HL-60 (cell line): ENCODE data around the gene MOB3B.

Source experiments
- DNase-seq, 2 experiments: peaks; one replicate each; pipeline ENCODE4 v3.0.0-alpha.2; 2010 to 2020; ENCODE audit warnings: low read depth in 1 of 2, low spot score in 1 of 2
- H3K27ac ChIP-seq: fragments of 250-450 bp; sonication (Bioruptor Pico); replicated peaks from 2 replicates; pipeline ENCODE4 v1.5.1; 2020; ENCODE audit warnings: mild to moderate bottlenecking, moderate library complexity
- H3K27me3 ChIP-seq: fragments of 250-450 bp; sonication (Bioruptor Pico); 2 replicates; pipeline ENCODE4 v1.5.1; 2021; ENCODE audit warnings: mild to moderate bottlenecking, moderate library complexity; ENCODE audit not compliant: insufficient read depth, poor library complexity, severe bottlenecking
- H3K4me3 ChIP-seq: replicated peaks from 2 replicates; pipeline ENCODE4 v1.5.1; 2011; ENCODE audit warnings: mild to moderate bottlenecking, control low read depth, low read length; ENCODE audit not compliant: insufficient read depth
- GABPA ChIP-seq: IDR thresholded peaks from 2 replicates; pipeline ENCODE4 v1.6.1; 2012; ENCODE audit warnings: low read depth
- POLR2AphosphoS5 ChIP-seq: IDR thresholded peaks from 2 replicates; pipeline ENCODE4 v1.6.1; 2012; ENCODE audit warnings: low read depth
- REST ChIP-seq: IDR thresholded peaks from 2 replicates; pipeline ENCODE4 v1.6.1; 2012; ENCODE audit warnings: low read depth; ENCODE audit not compliant: insufficient replicate concordance
- SPI1 ChIP-seq: IDR thresholded peaks from 2 replicates; pipeline ENCODE4 v1.6.1; 2012; ENCODE audit warnings: low read depth, mild to moderate bottlenecking, borderline replicate concordance
- long read RNA-seq: library from polyadenylated mRNA; unstranded; transcript quantifications from one replicate; pipeline ENCODE4 v2.0.0, GENCODE V29; 2020
- TF ChIP-seq, protein P1 (sequence below): IDR thresholded peaks from one replicate; pipeline ENCODE4 v1.5.1; 2011; ENCODE audit warnings: low read length, control low read depth, inconsistent platforms; ENCODE audit not compliant: insufficient read depth

MOB3B gene
- long read RNA-seq, partial matches to known transcripts, result 1 of 1 reads
- long read RNA-seq, other reads (novel, unspliced or antisense), result 0 of 1 reads

- Histone ChIP-seq H3K27me3 (no peaks in the 10 kb centered on the region), H3K27ac (no peak within 1 kb of the TSS), H3K4me3 (peak within 1 kb of the TSS; percentile 53)
- peak in 1 of 2 experiments; percentile 21 for DNase-seq
- TF ChIP-seq POLR2AphosphoS5 (no peak), REST (no peak), SPI1 (no peak), GABPA (no peak)
- TF ChIP-seq, protein P1, sequence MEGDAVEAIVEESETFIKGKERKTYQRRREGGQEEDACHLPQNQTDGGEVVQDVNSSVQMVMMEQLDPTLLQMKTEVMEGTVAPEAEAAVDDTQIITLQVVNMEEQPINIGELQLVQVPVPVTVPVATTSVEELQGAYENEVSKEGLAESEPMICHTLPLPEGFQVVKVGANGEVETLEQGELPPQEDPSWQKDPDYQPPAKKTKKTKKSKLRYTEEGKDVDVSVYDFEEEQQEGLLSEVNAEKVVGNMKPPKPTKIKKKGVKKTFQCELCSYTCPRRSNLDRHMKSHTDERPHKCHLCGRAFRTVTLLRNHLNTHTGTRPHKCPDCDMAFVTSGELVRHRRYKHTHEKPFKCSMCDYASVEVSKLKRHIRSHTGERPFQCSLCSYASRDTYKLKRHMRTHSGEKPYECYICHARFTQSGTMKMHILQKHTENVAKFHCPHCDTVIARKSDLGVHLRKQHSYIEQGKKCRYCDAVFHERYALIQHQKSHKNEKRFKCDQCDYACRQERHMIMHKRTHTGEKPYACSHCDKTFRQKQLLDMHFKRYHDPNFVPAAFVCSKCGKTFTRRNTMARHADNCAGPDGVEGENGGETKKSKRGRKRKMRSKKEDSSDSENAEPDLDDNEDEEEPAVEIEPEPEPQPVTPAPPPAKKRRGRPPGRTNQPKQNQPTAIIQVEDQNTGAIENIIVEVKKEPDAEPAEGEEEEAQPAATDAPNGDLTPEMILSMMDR, result peak; percentile 6
These were observed at the start of gene MOB3B for GRCh38 chr9:27529316-27530278. Gene MOB3B (minus strand): TSS chr9:27529814. CDS start chr9:27455550, 74,264 bp downstream.

- peak overlapping the region; percentile 66 for H3K4me3 ChIP-seq
- TF ChIP-seq SPI1 (no peak), REST (no peak), GABPA (peak; percentile 51), POLR2AphosphoS5 (peak; percentile 71)
- TF ChIP-seq, protein P1, result no peak
- peak overlapping the region; percentile 76 for H3K27ac ChIP-seq
- H3K27me3 ChIP-seq, result no peaks in the 10 kb centered on the region
- DNase-seq, result peak; percentile 92 to 93
These were observed 44.3 kb upstream of the MOB3B start for GRCh38 chr9:27573634-27574590.

DNA sequence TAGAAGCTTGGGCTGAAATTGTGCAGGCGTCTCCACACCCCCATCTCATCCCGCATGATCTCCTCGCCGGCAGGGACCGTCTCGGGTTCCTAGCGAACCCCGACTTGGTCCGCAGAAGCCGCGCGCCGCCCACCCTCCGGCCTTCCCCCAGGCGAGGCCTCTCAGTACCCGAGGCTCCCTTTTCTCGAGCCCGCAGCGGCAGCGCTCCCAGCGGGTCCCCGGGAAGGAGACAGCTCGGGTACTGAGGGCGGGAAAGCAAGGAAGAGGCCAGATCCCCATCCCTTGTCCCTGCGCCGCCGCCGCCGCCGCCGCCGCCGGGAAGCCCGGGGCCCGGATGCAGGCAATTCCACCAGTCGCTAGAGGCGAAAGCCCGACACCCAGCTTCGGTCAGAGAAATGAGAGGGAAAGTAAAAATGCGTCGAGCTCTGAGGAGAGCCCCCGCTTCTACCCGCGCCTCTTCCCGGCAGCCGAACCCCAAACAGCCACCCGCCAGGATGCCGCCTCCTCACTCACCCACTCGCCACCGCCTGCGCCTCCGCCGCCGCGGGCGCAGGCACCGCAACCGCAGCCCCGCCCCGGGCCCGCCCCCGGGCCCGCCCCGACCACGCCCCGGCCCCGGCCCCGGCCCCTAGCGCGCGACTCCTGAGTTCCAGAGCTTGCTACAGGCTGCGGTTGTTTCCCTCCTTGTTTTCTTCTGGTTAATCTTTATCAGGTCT is 43.5 kb upstream of the MOB3B start, which contains the start of gene C9orf72:
TSS of gene C9orf72 (minus strand) at position 564 of the 716 bp plus-strand sequence. CDS start 6,361 bp downstream, outside the sequence.
- Histone ChIP-seq H3K27me3 (no peaks in the 10 kb centered on the region), H3K4me3 (peak within 1 kb of the TSS; percentile 66), H3K27ac (peak within 1 kb of the TSS; percentile 76)
- TF ChIP-seq, protein P1, result no peak
- TF ChIP-seq REST, result no peak
- no peak for TF ChIP-seq GABPA
- TF ChIP-seq SPI1, result no peak
- TF ChIP-seq POLR2AphosphoS5, result no peak
- peak; percentile 17 to 49 for DNase-seq
